ENCODE measurements around the gene USP7. TPM values are rescaled to one million over a fixed set of nuclear protein-coding genes. Genes with fewer than 3 reads are reported as not detected.
A peak's percentile ranks its signal among the peaks of the same experiment; 100 is the strongest.

The USP7 gene
- total and polyA plus RNA-seq, 7 donors, result 41.6 to 135 (median 108) TPM

DNA sequence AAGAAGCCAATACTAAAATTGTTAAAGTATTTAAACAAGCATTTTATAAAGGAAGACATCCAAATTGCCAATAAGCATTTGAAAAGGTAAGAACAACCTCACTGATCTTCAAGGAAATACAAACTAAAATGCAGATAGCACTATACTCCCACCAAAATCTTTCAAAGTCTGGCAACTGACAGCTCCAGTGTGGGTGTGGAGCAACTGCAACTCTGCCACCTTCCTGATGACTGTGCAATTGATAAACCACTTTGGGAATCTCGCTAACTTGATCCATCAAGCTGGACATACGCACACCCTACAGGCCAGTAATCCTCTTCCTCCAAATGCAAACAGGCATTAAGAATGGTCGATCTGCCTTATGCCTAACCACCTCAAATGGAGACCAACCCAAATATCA lies 49.6 kb downstream of the USP7 start:
- DNase-seq, result no peak
- intact Hi-C loops (cut with DNase I), result no loop called here
- Histone ChIP-seq H3K27ac (no peak overlapping the region), H3K36me3 (ENCODE audit: insufficient read depth in 1 of 2, low read depth in 1 of 2) (peaks cover 11 to 100% of the 10 kb centered on the region in 2 donors), H3K9me3 (no peaks in the 10 kb centered on the region), H3K27me3 (ENCODE audit: insufficient read depth in 3 of 3, low read length in 2 of 3) (no peaks in the 10 kb centered on the region), H3K4me1 (no peaks in the 10 kb centered on the region), H3K4me3 (no peak overlapping the region)
- no peak for ATAC-seq
- WGBS, 3 donors, result 95 to 98% (median 96%) methylated on average over 3 of the region's 3 CpGs
- no peak for TF ChIP-seq CTCF (IDR thresholded peaks at IDR 0.05)

DNA sequence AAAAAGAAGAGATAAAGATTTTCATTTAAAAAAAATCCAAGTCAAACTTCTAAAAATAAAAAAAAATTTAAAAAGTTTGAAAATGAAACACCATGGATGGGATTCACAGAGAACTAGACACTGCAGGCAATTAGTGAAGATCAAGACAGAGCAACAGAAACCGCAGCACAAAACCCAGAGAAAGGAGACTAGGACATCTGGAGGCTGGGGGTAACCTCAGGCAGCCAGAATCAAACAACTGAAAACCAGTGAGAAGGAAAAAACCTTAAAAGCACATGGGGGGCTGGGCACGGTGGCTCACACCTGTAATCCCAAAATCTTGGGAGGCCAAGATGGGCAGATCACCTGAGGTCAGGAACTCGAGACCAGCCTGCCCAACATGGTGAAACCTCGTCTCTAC lies 50.9 kb downstream of the USP7 start:
- Histone ChIP-seq H3K36me3 (ENCODE audit: insufficient read depth in 1 of 2, low read depth in 1 of 2) (peaks cover 11 to 100% of the 10 kb centered on the region in 2 donors), H3K9me3 (no peaks in the 10 kb centered on the region), H3K4me1 (no peaks in the 10 kb centered on the region), H3K4me3 (no peak overlapping the region), H3K27ac (no peak overlapping the region), H3K27me3 (ENCODE audit: insufficient read depth in 3 of 3, low read length in 2 of 3) (no peaks in the 10 kb centered on the region)
- ATAC-seq, result no peak
- 85 to 90% (median 86%) methylated on average over 4 of the region's 4 CpGs for WGBS, 3 donors
- intact Hi-C loops (cut with DNase I), result no loop called here
- no peak for DNase-seq
- no peak for TF ChIP-seq CTCF (IDR thresholded peaks at IDR 0.05)

GRCh38 chr16:8910811-8911210 lies 52.9 kb downstream of the USP7 start:
- no peak for TF ChIP-seq CTCF (IDR thresholded peaks at IDR 0.05)
- Histone ChIP-seq H3K4me3 (no peak overlapping the region), H3K9me3 (no peaks in the 10 kb centered on the region), H3K4me1 (no peaks in the 10 kb centered on the region), H3K36me3 (ENCODE audit: insufficient read depth in 1 of 2, low read depth in 1 of 2) (peaks cover 11 to 100% of the 10 kb centered on the region in 2 donors), H3K27ac (no peak overlapping the region), H3K27me3 (ENCODE audit: insufficient read depth in 3 of 3, low read length in 2 of 3) (no peaks in the 10 kb centered on the region)
- no peak for ATAC-seq
- no peak for DNase-seq
- intact Hi-C loops (cut with DNase I), result no loop called here
- 83 to 92% (median 89%) methylated on average over 1 of the region's 1 CpG for WGBS, 3 donors

- Histone ChIP-seq H3K27me3 (ENCODE audit: insufficient read depth in 3 of 3, low read length in 2 of 3) (no peaks in the 10 kb centered on the region), H3K27ac (peak overlapping the region; percentile 4), H3K4me1 (no peaks in the 10 kb centered on the region), H3K36me3 (ENCODE audit: insufficient read depth in 1 of 2, low read depth in 1 of 2) (peaks cover 10 to 100% of the 10 kb centered on the region in 2 donors), H3K9me3 (no peaks in the 10 kb centered on the region), H3K4me3 (no peak overlapping the region)
- ATAC-seq, result peak in 3 of 4 donors; percentile 30 to 57 (median 39)
- 86 to 89% (median 88%) methylated on average over 8 of the region's 8 CpGs for WGBS, 3 donors
- TF ChIP-seq CTCF (IDR thresholded peaks at IDR 0.05), result no peak
- intact Hi-C loops (cut with DNase I), result no loop called here
- DNase-seq, result no peak
Measured at GRCh38 chr16:8908810-8909468, 54.8 kb downstream of the USP7 start.

DNA sequence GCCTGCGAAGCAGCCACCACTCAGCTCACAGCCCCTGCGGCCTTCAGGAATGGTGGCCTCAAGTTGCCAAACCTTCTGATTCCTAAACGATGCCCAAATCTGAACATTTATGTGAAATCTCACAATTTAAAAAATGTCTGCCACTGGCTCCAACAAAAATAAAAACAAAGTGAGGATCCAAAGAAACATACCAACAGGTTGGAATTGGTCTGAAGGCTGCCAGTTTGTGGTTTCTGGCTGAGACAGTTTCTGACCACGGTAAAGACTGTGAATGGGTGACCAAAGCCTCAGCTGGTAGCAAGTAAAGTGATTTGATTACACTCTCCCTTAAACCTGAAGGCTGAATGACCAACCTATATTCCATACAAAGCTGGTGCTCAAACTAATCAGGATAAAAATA lies 56.6 kb downstream of the USP7 start:
- no peak for TF ChIP-seq CTCF (IDR thresholded peaks at IDR 0.05)
- DNase-seq, result no peak
- H3K36me3 ChIP-seq (ENCODE audit: insufficient read depth in 1 of 2, low read depth in 1 of 2), result peaks cover 15 to 100% of the 10 kb centered on the region in 2 donors
- WGBS, 3 donors, result 82 to 93% (median 83%) methylated on average over 4 of the region's 4 CpGs
- no peak overlapping the region for H3K4me3 ChIP-seq
- ATAC-seq, result no peak
- H3K27me3 ChIP-seq (ENCODE audit: insufficient read depth in 3 of 3, low read length in 2 of 3), result no peaks in the 10 kb centered on the region
- no peak overlapping the region for H3K27ac ChIP-seq
- no peaks in the 10 kb centered on the region for H3K4me1 ChIP-seq
- no peaks in the 10 kb centered on the region for H3K9me3 ChIP-seq
- intact Hi-C loops (cut with DNase I), result no loop called here

Data from psoas muscle (tissue), 8 donors.